Measurements from ENCODE around the gene DHCR24. TPM values are rescaled to one million over a fixed set of nuclear protein-coding genes. Genes with fewer than 3 reads are reported as not detected.
A peak's percentile ranks its signal among the peaks of the same experiment; 100 is the strongest.

Gene DHCR24
- total and polyA plus RNA-seq, 7 donors, result 4.4 to 194 (median 12.6) TPM

GRCh38 chr1:54853793-54854370 lies 33.1 kb downstream of the DHCR24 start:
- no peak overlapping the region for H3K27ac ChIP-seq
- no peak overlapping the region for H3K4me3 ChIP-seq
- WGBS, 2 donors, result 88 to 95% methylated on average over 12 of the region's 12 CpGs
- peaks cover 0 to 7% (median 0%) of the 10 kb centered on the region in 4 donors for H3K36me3 ChIP-seq
- H3K27me3 ChIP-seq, result no peaks in the 10 kb centered on the region
- TF ChIP-seq EP300 (IDR thresholded peaks at IDR 0.05) (no peak), CTCF (IDR thresholded peaks at IDR 0.05) (no peak), POLR2A (IDR thresholded peaks at IDR 0.05) (no peak), POLR2AphosphoS5 (IDR thresholded peaks at IDR 0.05) (no peak)
- H3K9me3 ChIP-seq, result no peaks in the 10 kb centered on the region
- intact Hi-C loops (cut with DNase I), result no loop called here
- H3K4me1 ChIP-seq, result no peaks in the 10 kb centered on the region
- DNase-seq, result peak; percentile 35

GRCh38 chr1:54853096-54853792 lies 33.8 kb downstream of the DHCR24 start:
- intact Hi-C loops (cut with DNase I), result no loop called here
- H3K36me3 ChIP-seq, result peaks cover 0 to 7% (median 0%) of the 10 kb centered on the region in 4 donors
- TF ChIP-seq POLR2AphosphoS5 (IDR thresholded peaks at IDR 0.05), result no peak
- TF ChIP-seq EP300 (IDR thresholded peaks at IDR 0.05), result no peak
- TF ChIP-seq POLR2A (IDR thresholded peaks at IDR 0.05), result no peak
- no peak for TF ChIP-seq CTCF (IDR thresholded peaks at IDR 0.05)
- H3K9me3 ChIP-seq, result no peaks in the 10 kb centered on the region
- H3K27ac ChIP-seq, result no peak overlapping the region
- 96% methylated on average over 9 of the region's 9 CpGs for WGBS, 2 donors
- no peak overlapping the region for H3K4me3 ChIP-seq
- no peaks in the 10 kb centered on the region for H3K27me3 ChIP-seq
- peak; percentile 14 for DNase-seq
- H3K4me1 ChIP-seq, result no peaks in the 10 kb centered on the region

- no peak for TF ChIP-seq CTCF (IDR thresholded peaks at IDR 0.05)
- TF ChIP-seq POLR2A (IDR thresholded peaks at IDR 0.05), result no peak
- DNase-seq, result no peak
- Histone ChIP-seq H3K27me3 (no peaks in the 10 kb centered on the region), H3K4me3 (no peak overlapping the region), H3K27ac (no peak overlapping the region), H3K36me3 (peaks cover 0 to 7% (median 0%) of the 10 kb centered on the region in 4 donors), H3K4me1 (no peaks in the 10 kb centered on the region), H3K9me3 (no peaks in the 10 kb centered on the region)
- intact Hi-C loops (cut with DNase I), result no loop called here
- 89% methylated on average over 17 of the region's 17 CpGs for WGBS, 2 donors
Observed at GRCh38 chr1:54851936-54852524, 35.0 kb downstream of the DHCR24 start.

GRCh38 chr1:54851406-54851805 lies 35.6 kb downstream of the DHCR24 start:
- intact Hi-C loops (cut with DNase I), result no loop called here
- no peak for DNase-seq
- peak overlapping the region in 1 of 4 donors; percentile 66 for H3K27ac ChIP-seq
- no peak overlapping the region for H3K4me3 ChIP-seq
- TF ChIP-seq CTCF (IDR thresholded peaks at IDR 0.05) (no peak), EP300 (IDR thresholded peaks at IDR 0.05) (no peak), POLR2AphosphoS5 (IDR thresholded peaks at IDR 0.05) (no peak)
- H3K9me3 ChIP-seq, result no peaks in the 10 kb centered on the region
- peaks cover 0 to 7% (median 0%) of the 10 kb centered on the region in 4 donors for H3K36me3 ChIP-seq
- H3K4me1 ChIP-seq, result no peaks in the 10 kb centered on the region
- H3K27me3 ChIP-seq, result no peaks in the 10 kb centered on the region
- 94 to 97% methylated on average over 9 of the region's 9 CpGs for WGBS, 2 donors
